ENCODE measurements around the gene MED13L. TPM values are rescaled to one million over a fixed set of nuclear protein-coding genes. Genes with fewer than 3 reads are reported as not detected.

Gene MED13L
- polyA plus RNA-seq, 1 of the 3 experiments (the other 2 are of a cell fraction) = 17.1 TPM

DNA sequence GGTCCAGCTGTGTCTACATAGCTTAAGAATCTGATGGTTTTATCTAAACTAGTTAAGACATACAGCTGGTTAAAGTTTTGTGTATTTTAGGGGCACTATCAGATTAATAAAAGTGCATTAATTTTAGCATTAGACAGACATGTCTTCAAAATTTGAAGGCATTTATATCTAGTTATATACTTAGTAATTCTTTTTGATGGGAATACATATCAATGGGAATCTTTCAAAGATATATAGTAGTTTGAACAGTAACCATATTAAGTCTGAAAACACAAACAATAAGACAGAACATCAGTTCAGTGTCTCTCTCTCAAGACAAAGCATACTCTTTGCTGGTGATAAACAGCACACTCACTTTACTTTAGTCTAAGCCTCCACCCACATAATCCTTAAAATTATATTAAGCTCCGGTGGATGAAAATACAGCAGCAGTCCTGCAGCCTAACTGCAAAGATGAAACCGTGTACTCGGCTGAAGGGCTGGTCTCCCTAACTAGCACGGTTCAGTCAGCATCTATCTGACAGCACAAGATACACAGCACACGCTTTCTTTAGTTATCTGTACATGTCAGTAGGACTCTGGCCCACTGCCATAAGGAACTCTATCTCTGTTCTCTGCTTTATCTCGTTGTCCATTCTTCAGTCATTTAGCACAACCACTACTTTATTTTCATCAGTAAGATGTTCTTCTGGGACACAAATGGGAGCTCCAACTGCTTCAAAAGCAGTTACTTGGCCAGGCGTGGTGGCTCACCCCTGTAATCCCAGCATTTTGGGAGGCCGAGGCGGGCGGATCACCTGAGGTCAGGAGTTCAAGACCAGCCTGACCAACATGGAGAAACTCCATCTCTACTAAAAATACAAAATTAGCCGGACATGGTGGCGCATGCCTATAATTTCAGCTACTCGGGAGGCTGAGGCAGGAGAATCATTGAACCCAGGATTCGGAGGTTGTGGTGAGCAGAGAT is 80.5 kb downstream of the MED13L start:
- H3K4me2 ChIP-seq = peak overlapping the region; percentile 39; the same call in 1 of the 2 replicates
- peaks cover 0 to 1% of the 10 kb centered on the region in 2 experiments for H3K36me3 ChIP-seq (replicated peaks in 1 of 2; ENCODE audit: control insufficient read depth in 1 of 2, insufficient read depth in 2 of 2, low read length in 1 of 2)
- no peaks in the 10 kb centered on the region for H3K27me3 ChIP-seq (ENCODE audit: insufficient read depth)
- WGBS (ENCODE audit: low lambda C conversion rate) = 68% methylated on average over 14 of the region's 14 CpGs
- TF ChIP-seq MXI1 (IDR thresholded peaks at IDR 0.05; ENCODE audit: low read depth, low read length) = 0 out of 2 replicates have a peak, but pooled peaks have one; percentile 30
- no peak for TF ChIP-seq SMC3 (IDR thresholded peaks at IDR 0.05; ENCODE audit: low read depth, low read length)
- CTCF ChIA-PET = interaction anchor here (1.2 kb wide), 1 partner anchor 39 kb away, joined by 5 read pairs; no protein-coding TSS in a partner anchor
- no peak overlapping the region for H2AFZ ChIP-seq (ENCODE audit: low read depth)
- H3K4me1 ChIP-seq (ENCODE audit: control insufficient read depth in 1 of 2, insufficient read depth in 2 of 2, low read depth in 1 of 2, low read length in 1 of 2) = peaks cover 8 to 54% of the 10 kb centered on the region in 2 experiments
- peaks cover 100% of the 10 kb centered on the region for H3K79me2 ChIP-seq (ENCODE audit: insufficient read depth)
- no peaks in the 10 kb centered on the region for H3K9me3 ChIP-seq
- peaks cover 100% of the 10 kb centered on the region for H4K20me1 ChIP-seq (ENCODE audit: insufficient read depth)
- peak; percentile 12 for DNase-seq
- H3K9me2 ChIP-seq = no peaks in the 10 kb centered on the region
- H3K27ac ChIP-seq (ENCODE audit: low read depth in 2 of 2, low read length in 1 of 2) = no peak overlapping the region; a peak in 1 of 4 replicates
- H3K4me3 ChIP-seq (ENCODE audit: low read depth in 2 of 2, low read length in 1 of 2) = no peak overlapping the region; a peak in 1 of 4 replicates
- no peak overlapping the region for H3K9ac ChIP-seq
- POLR2A ChIA-PET = no interaction called here
- H3F3A ChIP-seq (replicated peaks; ENCODE audit: insufficient read depth) = peaks cover 19% of the 10 kb centered on the region

DNA sequence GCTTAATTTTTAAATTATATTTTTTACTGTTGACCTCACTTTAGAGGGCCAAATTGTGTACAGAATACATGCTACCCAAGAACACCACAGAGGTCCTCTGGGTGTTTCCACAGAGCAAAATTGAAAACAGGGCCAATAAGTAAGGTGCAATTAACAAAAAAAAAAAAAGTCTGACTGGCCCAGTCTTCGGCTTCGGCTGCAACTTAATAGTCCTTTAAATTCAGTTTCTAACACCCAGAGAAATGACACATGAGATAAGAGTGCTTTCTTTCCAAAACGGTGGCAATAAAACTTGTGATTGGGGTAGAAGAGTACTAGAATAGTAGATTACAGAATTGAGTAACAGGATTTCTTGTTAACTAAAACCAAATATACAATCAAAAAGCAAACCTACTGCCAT is 81.3 kb downstream of the MED13L start:
- H3K4me1 ChIP-seq (ENCODE audit: control insufficient read depth in 1 of 2, insufficient read depth in 2 of 2, low read depth in 1 of 2, low read length in 1 of 2) = peaks cover 8 to 46% of the 10 kb centered on the region in 2 experiments
- ChIA-PET CTCF (interaction anchor here (1.2 kb wide), 2 partner anchors 28 to 40 kb away, joined by 3 to 5 read pairs; no protein-coding TSS in a partner anchor), POLR2A (no interaction called here)
- DNase-seq = no peak
- no peaks in the 10 kb centered on the region for H3K27me3 ChIP-seq (ENCODE audit: insufficient read depth)
- peaks cover 11% of the 10 kb centered on the region for H3F3A ChIP-seq (replicated peaks; ENCODE audit: insufficient read depth)
- WGBS (ENCODE audit: low lambda C conversion rate) = 80% methylated on average over 3 of the region's 3 CpGs
- no peak overlapping the region for H3K4me3 ChIP-seq (ENCODE audit: low read depth in 2 of 2, low read length in 1 of 2)
- no peak overlapping the region for H2AFZ ChIP-seq (ENCODE audit: low read depth)
- no peak overlapping the region for H3K27ac ChIP-seq (ENCODE audit: low read depth in 2 of 2, low read length in 1 of 2)
- no peaks in the 10 kb centered on the region for H3K9me3 ChIP-seq
- peaks cover 99% of the 10 kb centered on the region for H4K20me1 ChIP-seq (ENCODE audit: insufficient read depth)
- H3K4me2 ChIP-seq = no peak overlapping the region
- no peak overlapping the region for H3K9ac ChIP-seq
- H3K9me2 ChIP-seq = no peaks in the 10 kb centered on the region
- H3K36me3 ChIP-seq (replicated peaks in 1 of 2; ENCODE audit: control insufficient read depth in 1 of 2, insufficient read depth in 2 of 2, low read length in 1 of 2) = peaks cover 0 to 5% of the 10 kb centered on the region in 2 experiments
- TF ChIP-seq, protein P1, sequence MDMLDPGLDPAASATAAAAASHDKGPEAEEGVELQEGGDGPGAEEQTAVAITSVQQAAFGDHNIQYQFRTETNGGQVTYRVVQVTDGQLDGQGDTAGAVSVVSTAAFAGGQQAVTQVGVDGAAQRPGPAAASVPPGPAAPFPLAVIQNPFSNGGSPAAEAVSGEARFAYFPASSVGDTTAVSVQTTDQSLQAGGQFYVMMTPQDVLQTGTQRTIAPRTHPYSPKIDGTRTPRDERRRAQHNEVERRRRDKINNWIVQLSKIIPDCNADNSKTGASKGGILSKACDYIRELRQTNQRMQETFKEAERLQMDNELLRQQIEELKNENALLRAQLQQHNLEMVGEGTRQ (IDR thresholded peaks at IDR 0.05; ENCODE audit: borderline replicate concordance, low read depth, low read length) = no peak
- TF ChIP-seq NFIC (IDR thresholded peaks at IDR 0.05; ENCODE audit: borderline replicate concordance) = no peak
- no peak for TF ChIP-seq TAF1 (IDR thresholded peaks at IDR 0.05; ENCODE audit: borderline replicate concordance, low read depth, low read length)
- H3K79me2 ChIP-seq (ENCODE audit: insufficient read depth) = peaks cover 100% of the 10 kb centered on the region

DNA sequence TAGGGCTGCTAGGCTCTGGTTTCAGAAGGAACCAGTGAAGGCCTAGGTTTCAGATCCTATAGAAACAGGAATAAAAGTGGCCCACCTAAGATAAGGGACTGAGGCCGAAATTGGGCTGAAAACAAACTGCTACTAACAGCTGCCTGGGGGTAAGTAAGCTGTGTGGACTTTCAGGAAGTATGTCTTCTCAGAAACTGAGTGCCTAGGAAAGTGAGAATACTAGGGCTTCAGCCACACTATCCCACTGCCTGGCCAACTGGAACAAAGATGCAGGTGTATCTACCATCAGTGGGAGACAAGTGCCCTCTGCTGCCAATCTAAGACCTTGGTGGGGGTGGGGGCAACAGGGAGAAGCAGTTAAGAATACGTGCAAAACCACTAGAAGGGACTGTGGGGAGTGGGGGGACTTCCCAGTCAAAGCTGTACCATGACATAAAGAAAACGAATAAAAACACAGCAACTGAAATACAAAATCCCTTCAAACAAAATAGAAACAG is 82.5 kb downstream of the MED13L start:
- H4K20me1 ChIP-seq (ENCODE audit: insufficient read depth) = peaks cover 99% of the 10 kb centered on the region
- no peak overlapping the region for H3K4me3 ChIP-seq (ENCODE audit: low read depth in 2 of 2, low read length in 1 of 2)
- H3K9me2 ChIP-seq = no peaks in the 10 kb centered on the region
- CTCF ChIA-PET = interaction anchor here (0.6 to 1.2 kb wide), 3 partner anchors 27 to 514 kb away, joined by 3 read pairs; no protein-coding TSS in a partner anchor
- peaks cover 8 to 41% of the 10 kb centered on the region in 2 experiments; a peak in 3 of 4 replicates for H3K4me1 ChIP-seq (ENCODE audit: control insufficient read depth in 1 of 2, insufficient read depth in 2 of 2, low read depth in 1 of 2, low read length in 1 of 2)
- 96% methylated on average over 3 of the region's 3 CpGs for WGBS (ENCODE audit: low lambda C conversion rate)
- peaks cover 0 to 5% of the 10 kb centered on the region in 2 experiments for H3K36me3 ChIP-seq (replicated peaks in 1 of 2; ENCODE audit: control insufficient read depth in 1 of 2, insufficient read depth in 2 of 2, low read length in 1 of 2)
- peaks cover 100% of the 10 kb centered on the region for H3K79me2 ChIP-seq (ENCODE audit: insufficient read depth)
- POLR2A ChIA-PET = no interaction called here
- no peaks in the 10 kb centered on the region for H3K9me3 ChIP-seq
- peaks cover 8% of the 10 kb centered on the region for H3F3A ChIP-seq (replicated peaks; ENCODE audit: insufficient read depth)
- H3K9ac ChIP-seq = no peak overlapping the region
- H3K27me3 ChIP-seq (ENCODE audit: insufficient read depth) = no peaks in the 10 kb centered on the region
- TF ChIP-seq, protein P1 (IDR thresholded peaks at IDR 0.05; ENCODE audit: borderline replicate concordance, low read depth, low read length) = no peak
- TF ChIP-seq RXRA (IDR thresholded peaks at IDR 0.05; ENCODE audit: borderline replicate concordance, low read depth) (no peak), FOXM1 (IDR thresholded peaks at IDR 0.05; ENCODE audit: low read depth) (no peak), SIN3A (IDR thresholded peaks at IDR 0.05; ENCODE audit: borderline replicate concordance, low read depth, low read length) (no peak)
- no peak overlapping the region for H2AFZ ChIP-seq (ENCODE audit: low read depth)
- no peak for DNase-seq
- no peak overlapping the region for H3K4me2 ChIP-seq
- no peak overlapping the region for H3K27ac ChIP-seq (ENCODE audit: low read depth in 2 of 2, low read length in 1 of 2)

Data from SK-N-SH (cell line).